CD4-positive, CD25-positive, alpha-beta regulatory T cell (primary cell): ENCODE measurements around the gene EPB41. TPM values are rescaled to one million over a fixed set of nuclear protein-coding genes. Genes with fewer than 3 reads are reported as not detected.

Source experiments
- ATAC-seq, 2 donors: fragments of 150-1000 bp; cut with Tn5 transposase; one replicate each; pipeline ENCODE4 v1.10.0; 2021; ENCODE audit warnings: low read depth in 2 of 2, moderate number of reproducible peaks in 2 of 2, moderate library complexity in 1 of 2
- DNase-seq, 3 donors: peaks; one replicate each; pipeline versions ENCODE4 v3.0.0 to v3.0.0-alpha.2; 2012 to 2022; ENCODE audit warnings: mixed read lengths in 1 of 3
- H3K27ac ChIP-seq: one replicate; pipeline ENCODE4 v1.7.0; 2013; ENCODE audit warnings: mild to moderate bottlenecking, low read length; ENCODE audit not compliant: insufficient read depth, poor library complexity, severe bottlenecking
- H3K27me3 ChIP-seq: one replicate; pipeline ENCODE4 v1.7.0; 2013; ENCODE audit warnings: low read length; ENCODE audit not compliant: control insufficient read depth, insufficient read depth
- H3K36me3 ChIP-seq: one replicate; pipeline ENCODE4 v1.7.0; 2013; ENCODE audit warnings: mild to moderate bottlenecking, low read length, moderate library complexity; ENCODE audit not compliant: control insufficient read depth, insufficient read depth
- H3K4me1 ChIP-seq: 2 replicates; pipeline ENCODE4 v1.7.0; 2013; ENCODE audit warnings: mild to moderate bottlenecking, low read length; ENCODE audit not compliant: insufficient read depth, control insufficient read depth, poor library complexity, severe bottlenecking
- H3K4me3 ChIP-seq: one replicate; pipeline ENCODE4 v1.7.0; 2013; ENCODE audit warnings: low read depth, mild to moderate bottlenecking, low read length, moderate library complexity
- H3K9me3 ChIP-seq, 2 experiments: 1 replicate in 1 of 2; 2 replicates in 1 of 2; pipeline ENCODE4 v1.7.0; 2013; ENCODE audit warnings: low read length in 2 of 2, mild to moderate bottlenecking in 1 of 2, moderate library complexity in 1 of 2; ENCODE audit not compliant: control insufficient read depth in 2 of 2
- H3K27ac Mint-ChIP-seq, 3 donors: one replicate each; pipeline ENCODE4 v1.8.0; 2020 to 2022; ENCODE audit warnings: mild to moderate bottlenecking in 3 of 3, mixed read lengths in 3 of 3, moderate library complexity in 2 of 3
- H3K27me3 Mint-ChIP-seq: one replicate; pipeline ENCODE4 v1.8.0; 2022; ENCODE audit warnings: mild to moderate bottlenecking, mixed read lengths
- H3K36me3 Mint-ChIP-seq: one replicate; pipeline ENCODE4 v1.8.0; 2020; ENCODE audit warnings: mixed read lengths
- H3K4me1 Mint-ChIP-seq, 4 donors: one replicate each; pipeline ENCODE4 v1.8.0; 2020 to 2022; ENCODE audit warnings: mixed read lengths in 4 of 4, mild to moderate bottlenecking in 1 of 4
- H3K4me3 Mint-ChIP-seq, 4 donors: one replicate each; pipeline ENCODE4 v1.8.0; 2020 to 2022; ENCODE audit warnings: mild to moderate bottlenecking in 4 of 4, mixed read lengths in 4 of 4, moderate library complexity in 3 of 4
- H3K9me3 Mint-ChIP-seq, 7 donors: one replicate each; pipeline ENCODE4 v1.8.0; 2020 to 2022; ENCODE audit warnings: mixed read lengths in 7 of 7, mild to moderate bottlenecking in 3 of 7, moderate library complexity in 2 of 7
- polyA plus RNA-seq, 4 donors: library from polyadenylated mRNA; unstranded; fragments of 300-500 nt; fragmentation: Illumina TruSeq; gene quantifications; one replicate each; pipeline ENCODE4 v1.2.3, GENCODE V29; 2021
- total RNA-seq: library from RNA; stranded (reverse); gene quantifications from one replicate; pipeline ENCODE4 v1.2.3, GENCODE V29; 2022

EPB41 gene
- total and polyA plus RNA-seq, 5 donors from 2014 or later, result 118 to 309 (median 161) TPM

- Histone ChIP-seq H3K27me3 (no peaks in the 10 kb centered on the region), H3K9me3 (no peaks in the 10 kb centered on the region), H3K36me3 (peaks cover 11% of the 10 kb centered on the region), H3K4me1 (peaks cover 76% of the 10 kb centered on the region), H3K27ac (peak overlapping the region; percentile 48), H3K4me3 (peak overlapping the region; percentile 67)
- Mint-ChIP-seq H3K27ac (peak overlapping the region; percentile 79 to 99 (median 95)), H3K36me3 (peaks cover 21% of the 10 kb centered on the region), H3K9me3 (no peaks in the 10 kb centered on the region), H3K4me3 (peak overlapping the region; percentile 99 to 100 (median 100)), H3K4me1 (peaks cover 36 to 75% (median 63%) of the 10 kb centered on the region in 4 donors), H3K27me3 (no peaks in the 10 kb centered on the region)
- DNase-seq, result peak in 1 of 3 donors; percentile 37
- no peak for ATAC-seq
These were observed 3.4 kb downstream of the EPB41 start for GRCh38 chr1:28917757-28918118.

GRCh38 chr1:28921286-28921869 is 7.0 kb downstream of the EPB41 start:
- Mint-ChIP-seq H3K27ac (peak overlapping the region; percentile 3 to 96 (median 68)), H3K27me3 (no peaks in the 10 kb centered on the region), H3K4me1 (peaks cover 41 to 91% (median 73%) of the 10 kb centered on the region in 4 donors), H3K36me3 (peaks cover 25% of the 10 kb centered on the region), H3K9me3 (no peaks in the 10 kb centered on the region), H3K4me3 (peak overlapping the region in 3 of 4 donors; percentile 39 to 77 (median 73))
- Histone ChIP-seq H3K9me3 (no peaks in the 10 kb centered on the region), H3K27me3 (no peaks in the 10 kb centered on the region), H3K36me3 (peaks cover 11% of the 10 kb centered on the region), H3K4me1 (peaks cover 93% of the 10 kb centered on the region), H3K27ac (no peak overlapping the region), H3K4me3 (peak overlapping the region; percentile 51)
- no peak for ATAC-seq
- DNase-seq, result no peak

GRCh38 chr1:28925350-28925891 is 11.1 kb downstream of the EPB41 start:
- Mint-ChIP-seq H3K27ac (peak overlapping the region; percentile 88 to 100 (median 89)), H3K4me3 (peak overlapping the region; percentile 55 to 86 (median 67)), H3K36me3 (peaks cover 4% of the 10 kb centered on the region), H3K27me3 (no peaks in the 10 kb centered on the region), H3K9me3 (no peaks in the 10 kb centered on the region), H3K4me1 (peaks cover 26 to 86% (median 66%) of the 10 kb centered on the region in 4 donors)
- Histone ChIP-seq H3K9me3 (no peaks in the 10 kb centered on the region), H3K4me3 (peak overlapping the region; percentile 80), H3K27ac (peak overlapping the region; percentile 87), H3K4me1 (peaks cover 88% of the 10 kb centered on the region), H3K27me3 (no peaks in the 10 kb centered on the region), H3K36me3 (no peaks in the 10 kb centered on the region)
- DNase-seq (no peak), ATAC-seq (no peak)

GRCh38 chr1:28926629-28927265 is 12.4 kb downstream of the EPB41 start:
- no peaks in the 10 kb centered on the region for H3K9me3 Mint-ChIP-seq
- H3K27ac Mint-ChIP-seq, result peak overlapping the region; percentile 72 to 100 (median 89)
- peaks cover 4% of the 10 kb centered on the region for H3K36me3 Mint-ChIP-seq
- ATAC-seq, result peak; percentile 92 to 94
- H3K27me3 Mint-ChIP-seq, result no peaks in the 10 kb centered on the region
- H3K4me1 Mint-ChIP-seq, result peaks cover 16 to 89% (median 62%) of the 10 kb centered on the region in 4 donors
- H3K9me3 ChIP-seq, result no peaks in the 10 kb centered on the region
- peak overlapping the region; percentile 73 to 86 (median 78) for H3K4me3 Mint-ChIP-seq
- DNase-seq, result peak; percentile 39 to 94 (median 84)
- H3K27ac ChIP-seq, result peak overlapping the region; percentile 87
- H3K36me3 ChIP-seq, result no peaks in the 10 kb centered on the region
- H3K4me1 ChIP-seq, result peaks cover 87% of the 10 kb centered on the region
- no peaks in the 10 kb centered on the region for H3K27me3 ChIP-seq
- peak overlapping the region; percentile 80 for H3K4me3 ChIP-seq

GRCh38 chr1:28927266-28927647 is 12.9 kb downstream of the EPB41 start:
- H3K27ac Mint-ChIP-seq, result peak overlapping the region; percentile 72 to 100 (median 89)
- H3K9me3 Mint-ChIP-seq, result no peaks in the 10 kb centered on the region
- H3K27me3 Mint-ChIP-seq, result no peaks in the 10 kb centered on the region
- Histone ChIP-seq H3K4me3 (peak overlapping the region; percentile 80), H3K27ac (peak overlapping the region; percentile 87), H3K36me3 (no peaks in the 10 kb centered on the region), H3K27me3 (no peaks in the 10 kb centered on the region), H3K4me1 (peaks cover 87% of the 10 kb centered on the region), H3K9me3 (no peaks in the 10 kb centered on the region)
- no peak for ATAC-seq
- peaks cover 17 to 90% (median 64%) of the 10 kb centered on the region in 4 donors for H3K4me1 Mint-ChIP-seq
- H3K36me3 Mint-ChIP-seq, result peaks cover 4% of the 10 kb centered on the region
- H3K4me3 Mint-ChIP-seq, result peak overlapping the region; percentile 73 to 86 (median 78)
- no peak for DNase-seq

GRCh38 chr1:28927648-28928313 is 13.4 kb downstream of the EPB41 start:
- peak overlapping the region; percentile 72 to 100 (median 89) for H3K27ac Mint-ChIP-seq
- Histone ChIP-seq H3K9me3 (no peaks in the 10 kb centered on the region), H3K36me3 (no peaks in the 10 kb centered on the region), H3K27ac (peak overlapping the region; percentile 87), H3K4me3 (peak overlapping the region; percentile 80), H3K4me1 (peaks cover 87% of the 10 kb centered on the region), H3K27me3 (no peaks in the 10 kb centered on the region)
- no peaks in the 10 kb centered on the region for H3K9me3 Mint-ChIP-seq
- peaks cover 8% of the 10 kb centered on the region for H3K36me3 Mint-ChIP-seq
- ATAC-seq (no peak), DNase-seq (no peak)
- peaks cover 22 to 90% (median 63%) of the 10 kb centered on the region in 4 donors for H3K4me1 Mint-ChIP-seq
- no peaks in the 10 kb centered on the region for H3K27me3 Mint-ChIP-seq
- H3K4me3 Mint-ChIP-seq, result peak overlapping the region; percentile 73 to 86 (median 78)

- H3K27ac ChIP-seq, result peak overlapping the region; percentile 87
- peak; percentile 26 to 36 for ATAC-seq
- no peaks in the 10 kb centered on the region for H3K9me3 Mint-ChIP-seq
- no peaks in the 10 kb centered on the region for H3K36me3 ChIP-seq
- peak overlapping the region; percentile 80 for H3K4me3 ChIP-seq
- H3K27me3 ChIP-seq, result no peaks in the 10 kb centered on the region
- H3K9me3 ChIP-seq, result no peaks in the 10 kb centered on the region
- peak in 2 of 3 donors; percentile 43 to 59 for DNase-seq
- peaks cover 91% of the 10 kb centered on the region for H3K4me1 ChIP-seq
- H3K4me1 Mint-ChIP-seq, result peaks cover 28 to 91% (median 64%) of the 10 kb centered on the region in 4 donors
- H3K27ac Mint-ChIP-seq, result peak overlapping the region; percentile 72 to 100 (median 89)
- H3K36me3 Mint-ChIP-seq, result peaks cover 8% of the 10 kb centered on the region
- peak overlapping the region; percentile 73 to 86 (median 78) for H3K4me3 Mint-ChIP-seq
- no peaks in the 10 kb centered on the region for H3K27me3 Mint-ChIP-seq
These were observed 14.1 kb downstream of the EPB41 start for GRCh38 chr1:28928314-28928941.
